HG02678 (cell line): ENCODE data around the gene TRAPPC10.
"Not testable (repeated sequence)": the region's sequence is repeated elsewhere in the genome, so short reads cannot be mapped to it uniquely, and the experiment has no call there.

Experiments
- ATAC-seq: cut with Tn5 transposase; IDR thresholded peaks from one replicate; pipeline ENCODE4 v1.9.1; 2021; ENCODE audit warnings: mild to moderate bottlenecking, moderate library complexity; ENCODE audit not compliant: unreplicated experiment

The TRAPPC10 gene

DNA sequence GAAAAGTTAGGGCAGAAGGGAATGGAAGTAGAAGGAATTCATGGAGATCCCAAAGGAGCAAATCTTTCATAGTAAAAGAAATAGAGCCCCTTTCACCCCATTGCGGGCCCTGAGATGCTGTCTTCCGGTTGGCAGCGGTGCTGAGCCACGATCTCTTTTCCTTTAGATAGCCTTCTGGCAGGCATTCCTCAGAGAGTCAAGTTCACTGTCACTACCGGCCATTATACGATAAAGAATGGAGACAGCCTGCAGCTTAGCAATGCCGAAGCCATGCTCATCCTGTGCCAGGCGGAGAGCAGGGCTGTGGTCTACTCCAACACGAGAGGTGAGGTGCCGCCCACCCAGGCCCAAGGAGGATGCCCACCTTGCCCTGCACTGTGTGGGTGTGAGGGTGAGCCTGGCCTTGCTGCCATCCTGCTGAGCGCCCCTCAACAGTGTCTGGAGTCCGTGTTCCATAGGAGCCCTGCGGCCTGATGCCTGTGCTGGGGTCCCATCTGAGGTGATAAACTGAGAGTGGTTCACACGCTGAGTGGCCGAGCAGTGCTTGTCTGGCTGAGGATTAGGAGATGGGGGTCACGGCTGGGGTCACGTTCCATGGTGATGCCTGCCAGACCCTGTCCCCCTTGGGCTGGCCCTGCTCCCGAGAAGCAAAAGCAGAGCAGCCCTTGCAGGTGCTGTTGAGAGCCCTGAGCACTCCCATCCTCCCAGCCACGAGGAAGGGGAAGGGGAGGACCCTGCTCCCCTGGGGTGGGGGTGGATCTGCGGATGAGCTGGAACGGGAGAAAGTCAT lies 74.7 kb downstream of the TRAPPC10 start:
- ATAC-seq, result no peak

- ATAC-seq, result no peak
Measured at GRCh38 chr21:44087426-44088400, 75.6 kb downstream of the TRAPPC10 start.

GRCh38 chr21:44088401-44088780 lies 76.3 kb downstream of the TRAPPC10 start:
- ATAC-seq, result no peak

DNA sequence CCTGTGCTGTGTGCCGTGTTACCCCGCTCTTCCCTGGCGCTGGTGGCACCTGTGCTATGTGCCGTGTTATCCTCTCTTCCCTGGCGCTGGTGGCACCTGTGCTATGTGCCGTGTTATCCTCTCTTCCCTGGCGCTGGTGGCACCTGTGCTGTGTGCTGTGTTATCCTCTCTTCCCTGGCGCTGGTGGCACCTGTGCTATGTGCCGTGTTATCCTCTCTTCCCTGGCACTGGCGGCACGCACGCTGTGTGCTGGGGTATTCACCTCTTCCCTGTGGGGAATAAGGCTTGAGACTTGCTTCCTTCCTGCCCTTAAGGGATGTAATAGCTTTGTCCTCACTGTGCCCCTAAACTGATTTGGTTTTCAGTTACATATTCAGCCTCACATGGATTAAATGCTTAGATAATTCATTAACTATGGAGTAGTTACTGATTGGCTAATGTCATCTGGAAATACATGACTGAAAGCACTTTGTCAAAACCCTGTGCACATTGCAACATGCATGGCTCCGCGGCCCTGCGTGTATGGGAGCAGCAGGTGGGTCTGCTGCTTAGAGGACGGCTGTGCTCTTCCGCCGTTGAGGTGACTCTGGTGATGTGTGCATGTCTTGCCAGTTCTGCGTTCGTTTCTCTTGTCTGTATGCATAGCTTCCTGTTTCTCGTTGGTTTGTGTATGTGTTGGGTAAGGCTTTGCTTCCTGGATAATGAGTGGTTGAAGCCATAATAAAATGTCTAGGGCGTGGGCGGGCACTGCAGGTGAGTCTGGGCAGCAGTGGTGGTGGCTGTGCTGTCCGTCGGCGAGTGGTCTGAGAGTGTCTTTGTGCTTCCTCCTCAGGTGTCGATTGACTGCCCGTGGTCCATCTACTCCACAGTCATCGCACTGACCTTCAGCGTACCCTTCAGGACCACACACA lies 77.1 kb downstream of the TRAPPC10 start:
- peak; percentile 48 for ATAC-seq

- no peak for ATAC-seq
Measured at GRCh38 chr21:44090325-44090724, 78.2 kb downstream of the TRAPPC10 start.

DNA sequence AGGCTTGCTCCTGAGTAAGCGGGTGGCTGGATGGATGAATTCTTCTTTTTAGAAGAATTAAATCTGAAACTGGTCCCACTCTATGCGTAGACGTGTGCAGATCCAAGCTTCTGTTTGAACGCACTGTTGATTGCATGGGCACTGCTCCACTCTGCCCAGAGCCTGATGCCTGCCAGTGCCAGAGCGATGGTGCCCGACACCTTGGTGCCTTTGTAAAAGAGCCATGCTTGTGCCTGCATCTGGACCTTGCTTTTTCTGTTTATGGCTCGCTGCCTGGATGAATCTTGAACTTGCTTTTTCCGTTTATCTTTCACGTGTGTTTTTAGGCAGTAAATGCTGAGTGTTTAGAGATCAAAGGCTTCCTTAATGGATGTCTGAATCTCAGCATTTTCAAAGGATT lies 80.1 kb downstream of the TRAPPC10 start:
- no peak for ATAC-seq

GRCh38 chr21:44093761-44094160 lies 81.7 kb downstream of the TRAPPC10 start:
- no peak for ATAC-seq

GRCh38 chr21:44094832-44095231 lies 82.7 kb downstream of the TRAPPC10 start:
- no peak for ATAC-seq

- not testable (repeated sequence) for ATAC-seq
Measured at GRCh38 chr21:44098507-44098906, 86.4 kb downstream of the TRAPPC10 start.

GRCh38 chr21:44098964-44099363 lies 86.9 kb downstream of the TRAPPC10 start:
- not testable (repeated sequence) for ATAC-seq

DNA sequence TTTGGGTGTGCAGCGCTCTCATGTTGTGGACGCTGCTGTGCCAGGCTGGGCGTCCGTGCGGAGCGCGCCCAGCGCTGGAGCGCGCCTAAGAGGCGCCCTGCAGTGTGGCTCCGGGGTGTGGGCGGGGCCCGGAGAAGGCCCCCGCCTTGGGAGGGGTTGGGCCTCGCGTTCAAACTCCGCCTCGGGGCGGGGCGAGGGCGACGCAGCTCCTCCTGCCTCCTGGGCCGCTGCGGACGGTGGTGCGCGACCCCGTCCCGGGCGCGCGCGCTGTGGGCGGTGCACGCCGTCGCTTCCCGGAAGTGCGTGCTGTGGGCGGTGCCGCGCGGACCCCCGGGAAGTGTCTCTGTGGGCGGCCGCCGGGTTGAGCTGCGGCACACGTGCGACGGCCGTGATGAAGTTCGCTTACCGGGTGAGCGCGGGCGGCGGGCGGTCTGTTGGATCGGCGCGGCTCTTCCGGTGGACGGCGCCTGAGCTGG lies 95.0 kb downstream of the TRAPPC10 start, which contains the start of gene PWP2:
PWP2 (plus strand) TSS at position 374 of the 476 bp plus-strand sequence; CDS start at position 392, 18 bp downstream.
- ATAC-seq, result peak; percentile 85

GRCh38 chr21:44107589-44107988 lies 95.5 kb downstream of the TRAPPC10 start:
- not testable (repeated sequence) for ATAC-seq

DNA sequence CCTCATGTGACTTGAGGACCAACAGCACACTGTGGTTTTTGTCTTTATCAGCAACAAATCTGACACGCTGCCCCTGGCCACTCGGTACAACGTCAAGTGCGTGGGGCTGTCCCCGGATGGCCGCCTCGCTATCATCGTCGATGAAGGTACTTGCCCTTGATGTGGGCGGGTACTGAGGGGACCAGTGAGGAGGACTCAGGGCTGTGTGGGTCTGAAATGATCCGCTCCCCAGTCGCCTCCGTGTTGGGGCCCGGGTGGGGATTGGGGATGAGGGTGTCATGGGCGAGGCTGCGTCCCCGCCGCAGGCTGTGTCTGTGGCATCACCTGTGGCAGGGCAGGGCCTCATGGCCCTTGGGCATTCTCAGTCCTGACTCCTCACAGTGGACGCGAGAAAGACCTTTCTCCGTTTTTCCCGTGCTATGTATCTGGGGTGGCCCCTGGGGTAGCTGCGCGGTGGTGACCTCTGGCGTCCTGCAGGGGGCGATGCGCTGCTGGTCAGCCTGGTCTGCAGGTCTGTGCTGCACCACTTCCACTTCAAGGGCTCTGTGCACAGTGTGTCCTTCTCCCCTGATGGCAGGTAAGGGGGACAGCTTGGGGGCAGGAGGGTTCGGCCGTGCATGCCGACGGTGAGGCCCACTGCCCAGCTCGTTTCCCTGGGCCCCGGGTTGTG lies 101.7 kb downstream of the TRAPPC10 start:
- ATAC-seq, result not testable (repeated sequence)

- ATAC-seq, result not testable (repeated sequence)
Measured at GRCh38 chr21:44122131-44122530, 110.0 kb downstream of the TRAPPC10 start.

- not testable (repeated sequence) for ATAC-seq
Measured at GRCh38 chr21:44127827-44128226, 115.7 kb downstream of the TRAPPC10 start.

GRCh38 chr21:44133715-44134057 lies 121.6 kb downstream of the TRAPPC10 start:
- peak; percentile 11 for ATAC-seq

DNA sequence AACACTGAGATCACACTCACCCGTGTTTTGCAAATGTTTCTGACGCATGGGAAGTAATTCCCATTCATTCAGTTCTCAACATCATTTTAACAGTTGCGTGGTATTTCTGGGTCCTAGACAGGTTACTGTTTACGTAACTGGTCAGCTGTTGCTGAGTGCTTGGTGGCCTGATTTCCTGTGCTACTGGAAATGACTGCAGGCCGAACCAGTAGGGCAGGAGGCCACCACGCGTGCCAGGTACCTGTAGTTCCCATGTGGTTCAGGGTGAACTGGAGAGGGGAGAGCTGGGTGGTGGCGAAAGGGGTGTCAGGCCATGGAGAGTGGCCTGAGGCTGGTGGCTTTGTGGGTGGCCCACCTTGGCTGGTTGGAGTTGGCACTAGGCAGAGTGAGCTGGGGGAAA lies 122.6 kb downstream of the TRAPPC10 start:
- not testable (repeated sequence) for ATAC-seq

GRCh38 chr21:44138039-44138438 lies 125.9 kb downstream of the TRAPPC10 start:
- ATAC-seq, result peak; percentile 44

DNA sequence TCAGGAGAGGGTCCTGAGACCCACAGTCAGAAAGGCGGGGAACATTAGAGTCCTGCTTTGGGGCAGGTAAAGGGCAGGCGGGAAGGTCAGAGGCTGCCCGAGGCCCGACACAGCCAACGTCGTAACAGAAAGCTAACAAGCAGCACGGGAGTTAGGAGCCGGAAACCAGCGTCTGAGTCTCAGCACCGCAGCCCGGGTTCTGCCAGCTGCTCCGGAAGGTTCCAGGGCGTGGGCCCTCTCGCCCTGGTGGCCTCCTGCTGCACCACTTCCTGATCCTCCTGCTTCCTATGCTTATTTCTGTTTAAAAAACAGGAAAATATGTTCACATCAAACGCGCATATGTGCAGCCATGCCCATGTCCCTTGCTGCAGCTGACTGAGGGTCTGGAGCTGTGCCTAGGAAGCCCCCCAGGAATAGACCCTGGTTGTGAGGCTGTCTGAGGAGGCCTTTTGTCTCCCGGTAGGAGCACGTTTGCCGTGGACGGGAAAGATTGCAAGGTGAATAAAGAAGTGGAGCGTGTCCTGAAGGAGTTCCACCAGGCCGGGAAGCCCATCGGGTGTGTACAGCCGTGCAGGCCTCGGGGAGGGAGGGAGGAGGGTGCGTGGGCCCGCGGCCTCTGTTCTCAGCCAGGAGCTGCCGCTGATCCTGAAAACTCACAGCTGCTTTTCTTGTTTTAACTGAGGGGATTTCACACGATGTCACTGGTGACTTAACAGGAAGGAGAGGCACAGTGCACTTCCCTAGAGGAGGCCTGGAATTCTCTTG lies 127.9 kb downstream of the TRAPPC10 start:
- not testable (repeated sequence) for ATAC-seq
